HepG2 (cell line): ENCODE results near the gene LMF2. TPM values are rescaled to one million over a fixed set of nuclear protein-coding genes. Genes with fewer than 3 reads are reported as not detected.
A peak's percentile ranks its signal among the peaks of the same experiment; 100 is the strongest.

ENCODE experiments used
- AGO2 ChIP-seq: fragments of 200-400 bp; formaldehyde crosslinking; optimal IDR thresholded peaks from 2 replicates; pipeline ENCODE3; 2017; ENCODE audit warnings: mild to moderate bottlenecking, low read depth, low read length, moderate library complexity
- ATAD3A ChIP-seq: sonication (generic); formaldehyde crosslinking; IDR thresholded peaks from 2 replicates; pipeline ENCODE4 v1.4.0; 2020; ENCODE audit warnings: missing genetic modification reagents
- CEBPG ChIP-seq: IDR thresholded peaks from 2 replicates; pipeline ENCODE4 v1.6.1; 2016
- CENPT ChIP-seq: sonication (generic); formaldehyde crosslinking; IDR thresholded peaks from 2 replicates; pipeline ENCODE4 v1.8.0; 2022; ENCODE audit warnings: low read depth, mild to moderate bottlenecking, moderate library complexity, missing genetic modification reagents
- ELF1 ChIP-seq: sonication (generic); formaldehyde crosslinking; IDR thresholded peaks from 2 replicates; pipeline ENCODE4 v1.4.0; 2020; ENCODE audit warnings: missing genetic modification reagents
- NAIF1 ChIP-seq: sonication (generic); formaldehyde crosslinking; IDR thresholded peaks from 2 replicates; pipeline ENCODE4 v1.5.0; 2020; ENCODE audit warnings: mild to moderate bottlenecking, missing genetic modification reagents, borderline replicate concordance
- PPARG ChIP-seq: conservative IDR thresholded peaks from 2 replicates; pipeline ENCODE4 v1.6.1; 2016; ENCODE audit warnings: missing biosample characterization, missing genetic modification reagents
- PRPF4 ChIP-seq: fragments of 200-400 bp; formaldehyde crosslinking; IDR thresholded peaks from 2 replicates; pipeline ENCODE4 v1.6.1; 2016; ENCODE audit warnings: low read length, low read depth; ENCODE audit not compliant: poor library complexity, severe bottlenecking
- RBM39 ChIP-seq: fragments of 200-400 bp; formaldehyde crosslinking; IDR thresholded peaks from one replicate; pipeline ENCODE4 v1.6.1; 2018; ENCODE audit warnings: antibody characterized with exemption, mild to moderate bottlenecking, low read depth, low read length; ENCODE audit not compliant: poor library complexity, severe bottlenecking
- SAP130 ChIP-seq: IDR thresholded peaks from 2 replicates; pipeline ENCODE4 v1.6.1; 2016; ENCODE audit warnings: low read depth
- SCMH1 ChIP-seq: sonication (generic); formaldehyde crosslinking; IDR thresholded peaks from 2 replicates; pipeline ENCODE4 v1.9.0; 2021; ENCODE audit warnings: missing genetic modification reagents, mild to moderate bottlenecking, borderline replicate concordance
- TCF12 ChIP-seq, 2 experiments: fragments of 450-650 bp in 1 of 2; sonication (generic) in 1 of 2; formaldehyde crosslinking in 1 of 2; IDR thresholded peaks; 2 replicates each; pipeline versions ENCODE4 v1.6.1 to v1.8.0; 2017 to 2022; ENCODE audit warnings: antibody characterized with exemption in 1 of 2, mild to moderate bottlenecking in 1 of 2, missing genetic modification reagents in 1 of 2, moderate library complexity in 1 of 2
- YEATS4 ChIP-seq: sonication (generic); formaldehyde crosslinking; IDR thresholded peaks from 2 replicates; pipeline ENCODE4 v1.4.0; 2020; ENCODE audit warnings: missing genetic modification reagents, borderline replicate concordance
- ZBTB38 ChIP-seq: sonication (generic); formaldehyde crosslinking; IDR thresholded peaks from 2 replicates; pipeline ENCODE4 v1.5.1; 2020; ENCODE audit warnings: mild to moderate bottlenecking, missing genetic modification reagents
- ZNF331 ChIP-seq: sonication (generic); formaldehyde crosslinking; IDR thresholded peaks from 2 replicates; pipeline ENCODE4 v1.4.0; 2020; ENCODE audit warnings: missing genetic modification reagents
- ZNF350 ChIP-seq: sonication (generic); formaldehyde crosslinking; IDR thresholded peaks from 2 replicates; pipeline ENCODE4 v1.4.0; 2020; ENCODE audit warnings: mild to moderate bottlenecking, low read depth, missing genetic modification reagents, borderline replicate concordance
- ZNF550 ChIP-seq: sonication (generic); formaldehyde crosslinking; IDR thresholded peaks from 2 replicates; pipeline ENCODE4 v1.4.0; 2020; ENCODE audit warnings: mild to moderate bottlenecking, missing genetic modification reagents, borderline replicate concordance
- ZNF607 ChIP-seq: sonication (generic); formaldehyde crosslinking; IDR thresholded peaks from 2 replicates; pipeline ENCODE4 v1.5.1; 2020; ENCODE audit warnings: missing genetic modification reagents, mild to moderate bottlenecking, borderline replicate concordance
- ZNF891 ChIP-seq: sonication (generic); formaldehyde crosslinking; IDR thresholded peaks from 2 replicates; pipeline ENCODE4 v1.5.0; 2020; ENCODE audit warnings: mild to moderate bottlenecking, missing genetic modification reagents
- ZSCAN9 ChIP-seq: IDR thresholded peaks from 2 replicates; pipeline ENCODE4 v1.6.1; 2016; ENCODE audit warnings: borderline replicate concordance
- polyA plus RNA-seq, 8 experiments: library from polyadenylated mRNA; depleted of rRNA in 3 of 8; stranded (reverse) in 7 of 8; unstranded in 1 of 8; fragments of >200 nt; fragmentation: Illumina TruSeq in 4 of 8; extraction: Trizol in 4 of 8; gene quantifications; 2 replicates each; pipeline versions ENCODE4 v1.2.1 to v1.2.3, GENCODE V29; 2011 to 2016; ENCODE audit warnings: low read depth in 4 of 8, missing spikeins in 1 of 8, mixed read lengths in 1 of 8; ENCODE audit not compliant: insufficient read depth in 1 of 8
- total RNA-seq, 5 experiments: library from RNA; depleted of rRNA; stranded (reverse); fragments of >200 nt; fragmentation: Illumina TruSeq; extraction: Trizol; gene quantifications; 2 replicates each; pipeline ENCODE4 v1.2.3, GENCODE V29; 2016; ENCODE audit warnings: low read depth in 1 of 5
- TF ChIP-seq, protein P1 (sequence below): sonication (generic); formaldehyde crosslinking; conservative IDR thresholded peaks from 2 replicates; pipeline ENCODE4 v1.8.0; 2022; ENCODE audit warnings: mild to moderate bottlenecking, moderate library complexity, missing genetic modification reagents
- TF ChIP-seq, protein P2 (sequence below): sonication (generic); formaldehyde crosslinking; conservative IDR thresholded peaks from 2 replicates; pipeline ENCODE4 v1.5.0; 2020; ENCODE audit warnings: missing genetic modification reagents
- TF ChIP-seq, protein P3 (sequence below): sonication (generic); formaldehyde crosslinking; conservative IDR thresholded peaks from 2 replicates; pipeline ENCODE4 v1.8.1; 2023; ENCODE audit warnings: missing genetic modification reagents
- TF ChIP-seq, protein P4 (sequence below): sonication (generic); formaldehyde crosslinking; IDR thresholded peaks from 2 replicates; pipeline ENCODE4 v1.5.1; 2020; ENCODE audit warnings: missing genetic modification reagents, mild to moderate bottlenecking, borderline replicate concordance

Gene LMF2
- total and polyA plus RNA-seq, 2 of the 13 experiments (the other 11 are each of a cell fraction or from before 2014, with no cell fraction given): 23.3 to 30.6 TPM

DNA sequence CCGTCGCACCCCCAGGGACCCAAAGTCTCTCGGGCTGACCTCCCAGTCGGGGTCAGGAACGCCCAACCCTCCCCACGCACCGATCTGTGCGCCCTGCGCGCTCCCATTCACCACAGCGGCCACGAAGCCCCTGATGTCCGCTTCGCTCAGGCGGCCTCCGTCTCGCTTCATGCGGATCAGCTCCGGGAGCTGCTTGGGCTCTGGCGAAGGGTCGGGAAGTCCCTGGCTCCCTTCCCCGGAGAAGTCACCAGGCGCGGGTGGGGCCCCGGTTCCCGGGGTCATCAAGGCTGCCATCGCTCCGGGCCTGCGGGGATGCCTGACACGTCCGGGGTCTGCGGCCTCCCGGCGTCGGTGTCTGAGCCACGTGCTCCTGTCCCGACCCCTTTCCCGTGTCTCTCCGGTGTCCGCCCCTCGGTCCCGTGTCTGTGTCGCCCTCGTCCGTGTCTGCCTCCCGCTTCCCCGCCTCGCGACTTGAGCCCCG, 22.0 kb upstream of the LMF2 start (continued):
- TF ChIP-seq ELF1 (CRISPR knock-in tag) (no peak), AGO2 (peak; percentile 95), CEBPG (CRISPR knock-in tag) (no peak), PPARG (CRISPR knock-in tag) (no peak), CENPT (no peak), SCMH1 (CRISPR knock-in tag) (no peak), TCF12 (IDR thresholded peaks at IDR 0.05) (no peak), TCF12 (CRISPR knock-in tag; IDR thresholded peaks at IDR 0.05) (0 out of 2 replicates have a peak, but pooled peaks have one; percentile 39), ZNF331 (CRISPR knock-in tag) (no peak), ZNF550 (CRISPR knock-in tag) (no peak), ZSCAN9 (CRISPR knock-in tag) (no peak), YEATS4 (CRISPR knock-in tag) (0 out of 2 replicates have a peak, but pooled peaks have one; percentile 44), ZNF891 (CRISPR knock-in tag) (no peak), SAP130 (CRISPR knock-in tag) (no peak), ATAD3A (CRISPR knock-in tag) (no peak), ZNF350 (CRISPR knock-in tag) (0 out of 2 replicates have a peak, but pooled peaks have one; percentile 23), NAIF1 (CRISPR knock-in tag) (no peak), PRPF4 (peak; percentile 66), ZBTB38 (CRISPR knock-in tag) (peak; percentile 71), RBM39 (peak; percentile 12), ZNF607 (no peak; the same call in 1 of the 2 replicates)
- TF ChIP-seq, protein P1, sequence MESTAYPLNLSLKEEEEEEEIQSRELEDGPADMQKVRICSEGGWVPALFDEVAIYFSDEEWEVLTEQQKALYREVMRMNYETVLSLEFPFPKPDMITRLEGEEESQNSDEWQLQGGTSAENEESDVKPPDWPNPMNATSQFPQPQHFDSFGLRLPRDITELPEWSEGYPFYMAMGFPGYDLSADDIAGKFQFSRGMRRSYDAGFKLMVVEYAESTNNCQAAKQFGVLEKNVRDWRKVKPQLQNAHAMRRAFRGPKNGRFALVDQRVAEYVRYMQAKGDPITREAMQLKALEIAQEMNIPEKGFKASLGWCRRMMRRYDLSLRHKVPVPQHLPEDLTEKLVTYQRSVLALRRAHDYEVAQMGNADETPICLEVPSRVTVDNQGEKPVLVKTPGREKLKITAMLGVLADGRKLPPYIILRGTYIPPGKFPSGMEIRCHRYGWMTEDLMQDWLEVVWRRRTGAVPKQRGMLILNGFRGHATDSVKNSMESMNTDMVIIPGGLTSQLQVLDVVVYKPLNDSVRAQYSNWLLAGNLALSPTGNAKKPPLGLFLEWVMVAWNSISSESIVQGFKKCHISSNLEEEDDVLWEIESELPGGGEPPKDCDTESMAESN: 0 out of 2 replicates have a peak, but pooled peaks have one; percentile 18
- TF ChIP-seq, protein P2, sequence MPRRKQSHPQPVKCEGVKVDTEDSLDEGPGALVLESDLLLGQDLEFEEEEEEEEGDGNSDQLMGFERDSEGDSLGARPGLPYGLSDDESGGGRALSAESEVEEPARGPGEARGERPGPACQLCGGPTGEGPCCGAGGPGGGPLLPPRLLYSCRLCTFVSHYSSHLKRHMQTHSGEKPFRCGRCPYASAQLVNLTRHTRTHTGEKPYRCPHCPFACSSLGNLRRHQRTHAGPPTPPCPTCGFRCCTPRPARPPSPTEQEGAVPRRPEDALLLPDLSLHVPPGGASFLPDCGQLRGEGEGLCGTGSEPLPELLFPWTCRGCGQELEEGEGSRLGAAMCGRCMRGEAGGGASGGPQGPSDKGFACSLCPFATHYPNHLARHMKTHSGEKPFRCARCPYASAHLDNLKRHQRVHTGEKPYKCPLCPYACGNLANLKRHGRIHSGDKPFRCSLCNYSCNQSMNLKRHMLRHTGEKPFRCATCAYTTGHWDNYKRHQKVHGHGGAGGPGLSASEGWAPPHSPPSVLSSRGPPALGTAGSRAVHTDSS (CRISPR knock-in tag): no peak
- TF ChIP-seq, protein P3, sequence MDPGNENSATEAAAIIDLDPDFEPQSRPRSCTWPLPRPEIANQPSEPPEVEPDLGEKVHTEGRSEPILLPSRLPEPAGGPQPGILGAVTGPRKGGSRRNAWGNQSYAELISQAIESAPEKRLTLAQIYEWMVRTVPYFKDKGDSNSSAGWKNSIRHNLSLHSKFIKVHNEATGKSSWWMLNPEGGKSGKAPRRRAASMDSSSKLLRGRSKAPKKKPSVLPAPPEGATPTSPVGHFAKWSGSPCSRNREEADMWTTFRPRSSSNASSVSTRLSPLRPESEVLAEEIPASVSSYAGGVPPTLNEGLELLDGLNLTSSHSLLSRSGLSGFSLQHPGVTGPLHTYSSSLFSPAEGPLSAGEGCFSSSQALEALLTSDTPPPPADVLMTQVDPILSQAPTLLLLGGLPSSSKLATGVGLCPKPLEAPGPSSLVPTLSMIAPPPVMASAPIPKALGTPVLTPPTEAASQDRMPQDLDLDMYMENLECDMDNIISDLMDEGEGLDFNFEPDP (CRISPR knock-in tag): no peak; the same call in 1 of the 2 replicates
- TF ChIP-seq, protein P4, sequence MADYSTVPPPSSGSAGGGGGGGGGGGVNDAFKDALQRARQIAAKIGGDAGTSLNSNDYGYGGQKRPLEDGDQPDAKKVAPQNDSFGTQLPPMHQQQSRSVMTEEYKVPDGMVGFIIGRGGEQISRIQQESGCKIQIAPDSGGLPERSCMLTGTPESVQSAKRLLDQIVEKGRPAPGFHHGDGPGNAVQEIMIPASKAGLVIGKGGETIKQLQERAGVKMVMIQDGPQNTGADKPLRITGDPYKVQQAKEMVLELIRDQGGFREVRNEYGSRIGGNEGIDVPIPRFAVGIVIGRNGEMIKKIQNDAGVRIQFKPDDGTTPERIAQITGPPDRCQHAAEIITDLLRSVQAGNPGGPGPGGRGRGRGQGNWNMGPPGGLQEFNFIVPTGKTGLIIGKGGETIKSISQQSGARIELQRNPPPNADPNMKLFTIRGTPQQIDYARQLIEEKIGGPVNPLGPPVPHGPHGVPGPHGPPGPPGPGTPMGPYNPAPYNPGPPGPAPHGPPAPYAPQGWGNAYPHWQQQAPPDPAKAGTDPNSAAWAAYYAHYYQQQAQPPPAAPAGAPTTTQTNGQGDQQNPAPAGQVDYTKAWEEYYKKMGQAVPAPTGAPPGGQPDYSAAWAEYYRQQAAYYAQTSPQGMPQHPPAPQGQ (CRISPR knock-in tag): 0 out of 2 replicates have a peak, but pooled peaks have one; percentile 9
